ENCODE results near the gene GREB1L.

DNA sequence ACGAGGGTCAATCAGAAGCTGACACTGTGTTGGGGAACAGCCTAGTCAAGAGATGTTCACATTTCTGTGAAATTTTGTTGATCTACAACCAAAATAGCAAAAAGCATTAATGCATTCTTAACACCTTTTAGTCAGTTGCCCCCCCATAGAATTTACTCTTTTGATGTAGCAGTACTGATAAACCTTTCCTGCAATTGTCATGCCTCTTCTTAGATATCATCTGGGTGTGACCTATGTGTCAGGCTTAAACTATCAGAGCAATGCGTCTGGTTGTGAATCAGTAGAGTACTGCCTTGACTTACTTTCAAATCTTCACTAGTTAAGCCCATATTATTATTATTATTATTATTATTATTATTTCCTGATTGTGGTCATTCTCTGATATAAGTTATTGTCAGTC lies 61.9 kb downstream of the GREB1L start:
- no peak for TF ChIP-seq POLR2A (IDR thresholded peaks at IDR 0.05; ENCODE audit: low read length)
- no peak for TF ChIP-seq GATA1 (IDR thresholded peaks at IDR 0.05; ENCODE audit: low read depth, low read length)

All from erythroblast (primary cell).